IMR-90 (cell line): ENCODE measurements around the gene AHCYL2. TPM values are rescaled to one million over a fixed set of nuclear protein-coding genes. Genes with fewer than 3 reads are reported as not detected.
A peak's percentile ranks its signal among the peaks of the same experiment; 100 is the strongest.

Source experiments
- ATAC-seq: fragments of 200-7000 bp; cut with Tn5 transposase; 2 replicates; pipeline ENCODE4 v1.9.1; 2020; ENCODE audit warnings: low read depth, mild to moderate bottlenecking, moderate library complexity
- BruUV-seq: library from RNA; stranded (reverse); fragments of 400-500 nt; replicated peaks from 2 replicates; lab custom pipeline; 2021; lab: Mats Ljungman, UMichigan
- CTCF ChIA-PET: fragments of 300-600 bp; formaldehyde crosslinking; extraction: SDS; loops from one replicate; lab custom pipeline; 2021; ENCODE audit warnings: antibody characterized with exemption; lab: Yijun Ruan, JAX
- POLR2A ChIA-PET: fragments of 300-600 bp; sonication (Branson Sonifier 250); formaldehyde crosslinking; loops from one replicate; lab custom pipeline; 2022; ENCODE audit warnings: antibody characterized with exemption; ENCODE audit not compliant: unreplicated experiment; lab: Charles Lee
- DNase-seq: peaks from one replicate; pipeline ENCODE4 v3.0.0; 2013
- H2AFZ ChIP-seq: replicated peaks from 2 replicates; pipeline ENCODE3; 2013; ENCODE audit warnings: low read length, mild to moderate bottlenecking; ENCODE audit not compliant: poor library complexity
- H2AK5ac ChIP-seq: 2 replicates; pipeline ENCODE4 v1.6.1; 2013; ENCODE audit warnings: low read depth, low read length, inconsistent platforms
- H2AK9ac ChIP-seq: replicated peaks from 2 replicates; pipeline ENCODE3; 2013; ENCODE audit warnings: mild to moderate bottlenecking, low read depth, low read length, moderate library complexity; ENCODE audit not compliant: poor library complexity
- H2BK120ac ChIP-seq: 2 replicates; pipeline ENCODE4 v1.6.1; 2013; ENCODE audit warnings: low read depth, low read length, inconsistent platforms
- H2BK15ac ChIP-seq: 3 replicates; pipeline ENCODE4 v1.6.1; 2013; ENCODE audit warnings: low read depth, low read length, inconsistent platforms
- H2BK20ac ChIP-seq: 2 replicates; pipeline ENCODE4 v1.6.1; 2013; ENCODE audit warnings: low read depth, mild to moderate bottlenecking, inconsistent platforms, low read length, moderate library complexity
- H2BK5ac ChIP-seq: 2 replicates; pipeline ENCODE4 v1.6.1; 2013; ENCODE audit warnings: mild to moderate bottlenecking, low read depth, low read length, inconsistent platforms; ENCODE audit not compliant: poor library complexity, severe bottlenecking
- H3K14ac ChIP-seq: replicated peaks from 2 replicates; pipeline ENCODE4 v1.6.1; 2013; ENCODE audit warnings: low read depth, low read length, inconsistent platforms
- H3K18ac ChIP-seq: 2 replicates; pipeline ENCODE4 v1.6.1; 2013; ENCODE audit warnings: low read depth, low read length, control low read depth
- H3K23ac ChIP-seq: 2 replicates; pipeline ENCODE4 v1.6.1; 2013; ENCODE audit warnings: low read depth, low read length, inconsistent platforms
- H3K27ac ChIP-seq: 2 replicates; pipeline ENCODE4 v1.5.1; 2013; ENCODE audit warnings: mild to moderate bottlenecking, control low read depth, low read length; ENCODE audit not compliant: insufficient read depth
- H3K27me3 ChIP-seq: 2 replicates; pipeline ENCODE4 v1.6.1; 2013; ENCODE audit warnings: low read length; ENCODE audit not compliant: control insufficient read depth, insufficient read depth
- H3K36me3 ChIP-seq: 2 replicates; pipeline ENCODE4 v1.6.1; 2013; ENCODE audit warnings: low read length, mixed read lengths; ENCODE audit not compliant: control insufficient read depth, insufficient read depth
- H3K4ac ChIP-seq: 2 replicates; pipeline ENCODE4 v1.6.1; 2013; ENCODE audit warnings: low read depth, low read length, inconsistent platforms
- H3K4me1 ChIP-seq: 2 replicates; pipeline ENCODE4 v1.6.1; 2013; ENCODE audit warnings: low read length, mixed read lengths; ENCODE audit not compliant: control insufficient read depth, insufficient read depth
- H3K4me2 ChIP-seq: 2 replicates; pipeline ENCODE4 v1.6.1; 2013; ENCODE audit warnings: low read depth, mild to moderate bottlenecking, control low read depth, low read length, moderate library complexity
- H3K4me3 ChIP-seq: 2 replicates; pipeline ENCODE4 v1.5.1; 2013; ENCODE audit warnings: low read depth, mild to moderate bottlenecking, control low read depth, low read length, moderate library complexity; ENCODE audit not compliant: insufficient read depth
- H3K56ac ChIP-seq: 2 replicates; pipeline ENCODE4 v1.6.1; 2013; ENCODE audit warnings: low read length, inconsistent platforms; ENCODE audit not compliant: insufficient read depth; ENCODE audit errors: extremely low read depth
- H3K79me1 ChIP-seq, 2 experiments: 2 replicates each; pipeline ENCODE4 v1.6.1; 2013; ENCODE audit warnings: low read length in 2 of 2, inconsistent platforms in 1 of 2, low read depth in 1 of 2
- H3K9ac ChIP-seq: 2 replicates; pipeline ENCODE4 v1.6.1; 2013; ENCODE audit warnings: low read depth, low read length, control low read depth
- H3K9me1 ChIP-seq: 2 replicates; pipeline ENCODE4 v1.6.1; 2013; ENCODE audit warnings: low read length, inconsistent platforms; ENCODE audit not compliant: insufficient read depth
- H3K9me3 ChIP-seq: 2 replicates; pipeline ENCODE4 v1.6.1; 2013; ENCODE audit warnings: low read length; ENCODE audit not compliant: control insufficient read depth, insufficient read depth
- H4K20me1 ChIP-seq: 2 replicates; pipeline ENCODE4 v1.6.1; 2013; ENCODE audit warnings: low read length, inconsistent platforms; ENCODE audit not compliant: insufficient read depth
- H4K5ac ChIP-seq: 2 replicates; pipeline ENCODE4 v1.6.1; 2013; ENCODE audit warnings: mild to moderate bottlenecking, low read depth, low read length, control low read depth
- H4K8ac ChIP-seq, 2 experiments: 2 replicates each; pipeline ENCODE4 v1.6.1; 2013; ENCODE audit warnings: low read depth in 2 of 2, low read length in 2 of 2, control low read depth in 1 of 2, inconsistent platforms in 1 of 2
- H4K91ac ChIP-seq: 2 replicates; pipeline ENCODE4 v1.6.1; 2013; ENCODE audit warnings: low read depth, low read length, inconsistent platforms; ENCODE audit not compliant: insufficient read depth
- BHLHE40 ChIP-seq: fragments of 150-350 bp; IDR thresholded peaks from 2 replicates; pipeline ENCODE4 v1.6.1; 2016; ENCODE audit warnings: mild to moderate bottlenecking, low read depth, low read length
- CEBPB ChIP-seq: IDR thresholded peaks from 2 replicates; pipeline ENCODE4 v1.6.1; 2012; ENCODE audit warnings: low read depth, low read length, improper control_type of control experiment
- CHD1 ChIP-seq: IDR thresholded peaks from 2 replicates; pipeline ENCODE4 v1.6.1; 2012; ENCODE audit warnings: low read depth, low read length, improper control_type of control experiment
- ELK1 ChIP-seq: fragments of 150-350 bp; IDR thresholded peaks from 2 replicates; pipeline ENCODE4 v1.6.1; 2016; ENCODE audit warnings: low read depth, mild to moderate bottlenecking, low read length, moderate library complexity, borderline replicate concordance
- MAFK ChIP-seq: IDR thresholded peaks from 2 replicates; pipeline ENCODE4 v1.6.1; 2012; ENCODE audit warnings: low read depth, low read length, improper control_type of control experiment
- MAZ ChIP-seq: IDR thresholded peaks from 2 replicates; pipeline ENCODE4 v1.6.1; 2012; ENCODE audit warnings: low read depth, mild to moderate bottlenecking, low read length, improper control_type of control experiment, moderate library complexity, borderline replicate concordance
- MXI1 ChIP-seq: IDR thresholded peaks from 2 replicates; pipeline ENCODE4 v1.6.1; 2012; ENCODE audit warnings: low read depth, mild to moderate bottlenecking, low read length, moderate library complexity, borderline replicate concordance
- NFE2L2 ChIP-seq: fragments of 150-350 bp; IDR thresholded peaks from 2 replicates; pipeline ENCODE4 v1.6.1; 2016; ENCODE audit warnings: low read depth, mild to moderate bottlenecking, low read length
- POLR2A ChIP-seq: IDR thresholded peaks from 2 replicates; pipeline ENCODE4 v1.6.1; 2012; ENCODE audit warnings: mild to moderate bottlenecking, low read depth, low read length
- RAD21 ChIP-seq: IDR thresholded peaks from 2 replicates; pipeline ENCODE4 v1.6.1; 2012; ENCODE audit warnings: low read length, improper control_type of control experiment
- RCOR1 ChIP-seq: IDR thresholded peaks from 2 replicates; pipeline ENCODE4 v1.6.1; 2012; ENCODE audit warnings: mild to moderate bottlenecking, low read length, improper control_type of control experiment; ENCODE audit not compliant: insufficient replicate concordance
- RFX5 ChIP-seq: IDR thresholded peaks from 2 replicates; pipeline ENCODE4 v1.8.0; 2012; ENCODE audit warnings: low read depth, mild to moderate bottlenecking, low read length, moderate library complexity
- USF2 ChIP-seq: fragments of 150-350 bp; IDR thresholded peaks from 2 replicates; pipeline ENCODE4 v1.6.1; 2017; ENCODE audit warnings: mild to moderate bottlenecking, antibody characterized with exemption, low read length, low read depth
- WGBS, 2 experiments: methylation state at CpG; one replicate each; pipeline versions ENCODE4 v1.1.5 to v1.1.7; 2013; ENCODE audit warnings: missing lambda C conversion rate in 2 of 2; ENCODE audit not compliant: insufficient read length in 1 of 2; ENCODE audit errors: extremely low coverage in 2 of 2; 5-methylcytosine and 5-hydroxymethylcytosine counted together
- dilution Hi-C: fragments of 300-500 bp; cut with HindIII; formaldehyde crosslinking; loops from one replicate; pipeline ENCODE4 v1.14.3; 2018; ENCODE audit warnings: low sequenced_read_pairs; ENCODE audit not compliant: unreplicated experiment
- in situ Hi-C: fragments of 300-500 bp; cut with MboI; formaldehyde crosslinking; loops from 3 replicates; pipeline ENCODE4 v1.14.3; 2019; ENCODE audit warnings: low sequenced_read_pairs, inconsistent platforms, mixed read lengths
- intact Hi-C: fragments of 100-400 bp; cut with micrococcal nuclease; formaldehyde crosslinking; loops from 2 replicates; pipeline ENCODE4 v1.10.0; 2022
- polyA plus RNA-seq, 3 experiments: library from polyadenylated mRNA; depleted of rRNA; stranded (reverse); fragments of >200 nt; gene quantifications; 2 replicates each; pipeline ENCODE4 v1.2.3, GENCODE V29; 2012; ENCODE audit warnings: low replicate concordance in 1 of 3
- total RNA-seq: library from RNA; depleted of rRNA; stranded (reverse); fragments of >200 nt; gene quantifications from 2 replicates; pipeline ENCODE4 v1.2.3, GENCODE V29; 2012
- TF ChIP-seq, protein P1 (sequence below): conservative IDR thresholded peaks from 2 replicates; pipeline ENCODE4 v1.5.1; 2012; ENCODE audit warnings: mild to moderate bottlenecking, low read depth, low read length, improper control_type of control experiment

The AHCYL2 gene
- total and polyA plus RNA-seq, 2 of the 4 experiments (the other 2 are of a cell fraction): 5.7 to 7.6 TPM

DNA sequence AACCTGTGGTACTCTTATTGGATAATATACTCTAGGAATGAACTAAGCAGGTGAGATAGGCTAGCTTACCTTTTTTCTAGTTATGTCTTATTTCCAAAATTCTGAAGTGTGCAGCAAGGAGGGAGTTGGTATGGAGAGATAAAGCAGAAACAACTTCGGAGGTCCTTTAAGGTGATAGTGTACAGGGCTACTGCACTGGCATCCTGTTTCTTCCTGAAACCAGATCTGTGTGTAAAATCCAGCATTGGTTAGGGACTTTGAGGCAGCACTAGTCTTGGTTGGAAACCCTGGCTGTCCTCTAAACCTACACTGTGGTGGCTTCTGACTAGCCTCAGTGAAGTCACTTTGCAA is 142.5 kb downstream of the AHCYL2 start:
- Histone ChIP-seq H3K14ac (no peak overlapping the region), H3K4me1 (peaks cover 1% of the 10 kb centered on the region; the same call in 1 of the 2 replicates), H2BK20ac (no peak overlapping the region), H2BK15ac (no peak overlapping the region), H3K56ac (no peak overlapping the region), H4K8ac (no peak overlapping the region), H4K5ac (no peak overlapping the region), H3K9me1 (no peaks in the 10 kb centered on the region), H3K36me3 (no peaks in the 10 kb centered on the region), H3K23ac (no peak overlapping the region), H2BK5ac (no peak overlapping the region), H3K9ac (no peak overlapping the region), H3K9me3 (no peaks in the 10 kb centered on the region), H4K20me1 (no peaks in the 10 kb centered on the region), H3K27me3 (no peaks in the 10 kb centered on the region), H3K79me1 (no peaks in the 10 kb centered on the region), H3K4me2 (no peak overlapping the region), H2AK5ac (no peak overlapping the region), H3K18ac (no peak overlapping the region), H3K27ac (no peak overlapping the region), H3K4ac (no peak overlapping the region), H2AK9ac (no peak overlapping the region), H4K91ac (no peak overlapping the region), H2AFZ (no peak overlapping the region), H3K4me3 (no peak overlapping the region), H2BK120ac (no peak overlapping the region)
- ATAC-seq (peak; percentile 8; the same call in 1 of the 2 replicates), DNase-seq (no peak)
- WGBS, 2 experiments: 100% methylated on average over 1 of the region's 1 CpG; no CpG with 5 or more reads in 1 of the 2 experiments
- TF ChIP-seq MAFK (no peak), RAD21 (no peak), MAZ (no peak), CEBPB (no peak), MXI1 (no peak), BHLHE40 (no peak), NFE2L2 (no peak), RFX5 (no peak), ELK1 (no peak), CHD1 (no peak), POLR2A (no peak), RCOR1 (no peak), USF2 (no peak)
- TF ChIP-seq, protein P1, sequence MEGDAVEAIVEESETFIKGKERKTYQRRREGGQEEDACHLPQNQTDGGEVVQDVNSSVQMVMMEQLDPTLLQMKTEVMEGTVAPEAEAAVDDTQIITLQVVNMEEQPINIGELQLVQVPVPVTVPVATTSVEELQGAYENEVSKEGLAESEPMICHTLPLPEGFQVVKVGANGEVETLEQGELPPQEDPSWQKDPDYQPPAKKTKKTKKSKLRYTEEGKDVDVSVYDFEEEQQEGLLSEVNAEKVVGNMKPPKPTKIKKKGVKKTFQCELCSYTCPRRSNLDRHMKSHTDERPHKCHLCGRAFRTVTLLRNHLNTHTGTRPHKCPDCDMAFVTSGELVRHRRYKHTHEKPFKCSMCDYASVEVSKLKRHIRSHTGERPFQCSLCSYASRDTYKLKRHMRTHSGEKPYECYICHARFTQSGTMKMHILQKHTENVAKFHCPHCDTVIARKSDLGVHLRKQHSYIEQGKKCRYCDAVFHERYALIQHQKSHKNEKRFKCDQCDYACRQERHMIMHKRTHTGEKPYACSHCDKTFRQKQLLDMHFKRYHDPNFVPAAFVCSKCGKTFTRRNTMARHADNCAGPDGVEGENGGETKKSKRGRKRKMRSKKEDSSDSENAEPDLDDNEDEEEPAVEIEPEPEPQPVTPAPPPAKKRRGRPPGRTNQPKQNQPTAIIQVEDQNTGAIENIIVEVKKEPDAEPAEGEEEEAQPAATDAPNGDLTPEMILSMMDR: no peak
- ChIA-PET CTCF (interaction anchor here (0.6 to 2.3 kb wide), 19 partner anchors 8 to 277 kb away, joined by 3 to 16 read pairs (median 4); partner anchors contain the start of gene STRIP2), POLR2A (no interaction called here)
- intact Hi-C loops: loop anchor here (1.0 to 2.0 kb wide), 4 partner anchors 105 to 277 kb away; no protein-coding TSS in a partner anchor
- in situ Hi-C loops: loop anchor here (10.0 to 25.0 kb wide), 2 partner anchors 257 to 645 kb away; no protein-coding TSS in a partner anchor
- no TSS peak for BruUV-seq
- dilution Hi-C loops: no loop called here
